HL-60 (cell line): Measurements from ENCODE around the gene TH.

Experiments
- DNase-seq, 2 experiments: peaks; one replicate each; pipeline ENCODE4 v3.0.0-alpha.2; 2010 to 2020; ENCODE audit warnings: low read depth in 1 of 2, low spot score in 1 of 2
- H3K27ac ChIP-seq: fragments of 250-450 bp; sonication (Bioruptor Pico); replicated peaks from 2 replicates; pipeline ENCODE4 v1.5.1; 2020; ENCODE audit warnings: mild to moderate bottlenecking, moderate library complexity
- H3K27me3 ChIP-seq: fragments of 250-450 bp; sonication (Bioruptor Pico); 2 replicates; pipeline ENCODE4 v1.5.1; 2021; ENCODE audit warnings: mild to moderate bottlenecking, moderate library complexity; ENCODE audit not compliant: insufficient read depth, poor library complexity, severe bottlenecking
- H3K4me3 ChIP-seq: replicated peaks from 2 replicates; pipeline ENCODE4 v1.5.1; 2011; ENCODE audit warnings: mild to moderate bottlenecking, control low read depth, low read length; ENCODE audit not compliant: insufficient read depth
- CTCF ChIP-seq: IDR thresholded peaks from one replicate; pipeline ENCODE4 v1.5.1; 2011; ENCODE audit warnings: low read length, control low read depth, inconsistent platforms; ENCODE audit not compliant: insufficient read depth
- GABPA ChIP-seq: IDR thresholded peaks from 2 replicates; pipeline ENCODE4 v1.6.1; 2012; ENCODE audit warnings: low read depth
- POLR2AphosphoS5 ChIP-seq: IDR thresholded peaks from 2 replicates; pipeline ENCODE4 v1.6.1; 2012; ENCODE audit warnings: low read depth
- REST ChIP-seq: IDR thresholded peaks from 2 replicates; pipeline ENCODE4 v1.6.1; 2012; ENCODE audit warnings: low read depth; ENCODE audit not compliant: insufficient replicate concordance
- SPI1 ChIP-seq: IDR thresholded peaks from 2 replicates; pipeline ENCODE4 v1.6.1; 2012; ENCODE audit warnings: low read depth, mild to moderate bottlenecking, borderline replicate concordance

The TH gene

GRCh38 chr11:2135018-2135569, 36.5 kb downstream of the TH start:
- TF ChIP-seq GABPA, result no peak
- no peak for TF ChIP-seq SPI1
- TF ChIP-seq REST, result no peak
- no peak for TF ChIP-seq CTCF
- TF ChIP-seq POLR2AphosphoS5, result no peak
- Histone ChIP-seq H3K27me3 (peaks cover 54% of the 10 kb centered on the region), H3K27ac (no peak overlapping the region), H3K4me3 (no peak overlapping the region)
- DNase-seq, result no peak

GRCh38 chr11:2134022-2135010, 37.3 kb downstream of the TH start:
- DNase-seq, result no peak
- TF ChIP-seq REST, result no peak
- no peak overlapping the region for H3K4me3 ChIP-seq
- H3K27ac ChIP-seq, result no peak overlapping the region
- peaks cover 50% of the 10 kb centered on the region for H3K27me3 ChIP-seq

- H3K27ac ChIP-seq, result no peak overlapping the region
- no peak for TF ChIP-seq SPI1
- TF ChIP-seq REST, result no peak
- no peak for TF ChIP-seq POLR2AphosphoS5
- TF ChIP-seq GABPA, result no peak
- TF ChIP-seq CTCF, result no peak
- H3K27me3 ChIP-seq, result peaks cover 50% of the 10 kb centered on the region
- no peak for DNase-seq
- H3K4me3 ChIP-seq, result no peak overlapping the region
Observed at GRCh38 chr11:2133241-2134021, 38.2 kb downstream of the TH start.
